ENCODE measurements around the gene ZNF629. TPM values are rescaled to one million over a fixed set of nuclear protein-coding genes. Genes with fewer than 3 reads are reported as not detected.
A peak's percentile ranks its signal among the peaks of the same experiment; 100 is the strongest.

Gene ZNF629
- total RNA-seq, 2 experiments from 2014 or later = 1.0 to 2.5 TPM

DNA sequence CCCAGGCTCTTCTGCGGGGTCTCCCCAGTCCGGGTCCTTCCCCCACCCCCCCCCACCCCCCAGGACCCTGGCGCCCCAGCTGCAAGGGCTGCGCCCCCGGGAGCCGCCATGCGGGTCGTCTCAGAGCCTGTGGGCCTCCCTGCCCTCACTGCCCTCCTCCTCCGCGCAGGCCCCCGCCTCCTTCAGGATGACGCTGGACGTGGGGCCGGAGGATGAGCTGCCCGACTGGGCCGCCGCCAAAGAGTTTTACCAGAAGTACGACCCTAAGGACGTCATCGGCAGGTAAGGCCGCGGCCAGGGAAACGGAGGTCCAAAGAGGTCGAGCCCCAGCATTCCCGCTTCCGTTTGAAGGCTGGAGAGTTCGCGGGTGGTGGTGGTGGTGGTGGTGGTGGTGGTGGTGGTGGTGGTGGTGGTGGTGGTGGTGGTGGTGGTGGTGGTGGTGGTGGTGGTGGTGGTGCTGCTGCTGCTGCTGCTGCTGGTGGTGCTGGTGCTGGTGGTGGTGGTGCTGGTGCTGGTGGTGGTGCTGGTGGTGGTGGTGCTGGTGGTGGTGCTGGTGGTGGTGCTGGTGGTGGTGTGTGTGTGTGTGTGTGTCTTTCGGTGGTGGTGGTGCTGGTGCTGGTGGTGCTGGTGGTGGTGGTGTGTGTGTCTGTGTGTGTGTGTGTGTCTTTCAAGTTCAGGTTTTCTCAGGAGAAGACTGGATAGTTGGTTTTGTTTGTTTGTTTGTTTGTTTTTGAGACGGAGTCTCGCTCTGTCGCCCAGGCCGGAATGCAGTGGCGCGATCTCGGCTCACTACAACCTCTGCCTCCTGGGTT is 38.2 kb downstream of the ZNF629 start:
- CTCF ChIA-PET (ENCODE audit: unreplicated experiment) = interaction anchor here (0.5 to 1.2 kb wide), 2 partner anchors 29 to 193 kb away, joined by 3 to 5 read pairs; no protein-coding TSS in a partner anchor
- Histone ChIP-seq H3K4me2 (ENCODE audit: low read length) (peak overlapping the region; percentile 82), H4K20me1 (ENCODE audit: insufficient read depth, low read length) (0 out of 2 replicates have a peak, but pooled peaks cover 4% of the 10 kb centered on the region), H2AFZ (ENCODE audit: low read length) (no peak overlapping the region), H3K4me3 (ENCODE audit: low read depth, low read length, poor library complexity, severe bottlenecking) (peak overlapping the region; percentile 87), H3K36me3 (ENCODE audit: insufficient read depth, low read length) (peaks cover 46% of the 10 kb centered on the region), H3K9me2 (ENCODE audit: insufficient read depth, low read length) (no peaks in the 10 kb centered on the region), H3K4me1 (ENCODE audit: insufficient read depth, low read length, poor library complexity, severe bottlenecking) (peaks cover 15% of the 10 kb centered on the region), H3K27ac (ENCODE audit: low read depth, low read length, poor library complexity, severe bottlenecking) (no peak overlapping the region), H3K9me3 (ENCODE audit: low read length) (no peaks in the 10 kb centered on the region), H3K79me2 (ENCODE audit: insufficient read depth, low read depth, low read length) (peaks cover 13% of the 10 kb centered on the region)
- POLR2A ChIA-PET = interaction anchor here (0.5 to 1.3 kb wide), 7 partner anchors 11 to 32 kb away, joined by 3 to 6 read pairs (median 3); partner anchors contain the start of gene RNF40
- TF ChIP-seq, protein P1, sequence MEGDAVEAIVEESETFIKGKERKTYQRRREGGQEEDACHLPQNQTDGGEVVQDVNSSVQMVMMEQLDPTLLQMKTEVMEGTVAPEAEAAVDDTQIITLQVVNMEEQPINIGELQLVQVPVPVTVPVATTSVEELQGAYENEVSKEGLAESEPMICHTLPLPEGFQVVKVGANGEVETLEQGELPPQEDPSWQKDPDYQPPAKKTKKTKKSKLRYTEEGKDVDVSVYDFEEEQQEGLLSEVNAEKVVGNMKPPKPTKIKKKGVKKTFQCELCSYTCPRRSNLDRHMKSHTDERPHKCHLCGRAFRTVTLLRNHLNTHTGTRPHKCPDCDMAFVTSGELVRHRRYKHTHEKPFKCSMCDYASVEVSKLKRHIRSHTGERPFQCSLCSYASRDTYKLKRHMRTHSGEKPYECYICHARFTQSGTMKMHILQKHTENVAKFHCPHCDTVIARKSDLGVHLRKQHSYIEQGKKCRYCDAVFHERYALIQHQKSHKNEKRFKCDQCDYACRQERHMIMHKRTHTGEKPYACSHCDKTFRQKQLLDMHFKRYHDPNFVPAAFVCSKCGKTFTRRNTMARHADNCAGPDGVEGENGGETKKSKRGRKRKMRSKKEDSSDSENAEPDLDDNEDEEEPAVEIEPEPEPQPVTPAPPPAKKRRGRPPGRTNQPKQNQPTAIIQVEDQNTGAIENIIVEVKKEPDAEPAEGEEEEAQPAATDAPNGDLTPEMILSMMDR (conservative IDR thresholded peaks at IDR 0.05; ENCODE audit: low read length) = no peak
- no peak for TF ChIP-seq EZH2phosphoT487 (IDR thresholded peaks at IDR 0.05; ENCODE audit: borderline replicate concordance, low read depth, low read length)
- DNase-seq (ENCODE audit: low spot score) = peak; percentile 25
- intact Hi-C loops (cut with micrococcal nuclease; ENCODE audit: unreplicated experiment) = loop anchor here (1.0 to 2.0 kb wide), 3 partner anchors 14 to 65 kb away; partner anchors contain the start of genes CFAP119 and RNF40
- BruUV-seq (replicated peaks) = no TSS peak

DNA sequence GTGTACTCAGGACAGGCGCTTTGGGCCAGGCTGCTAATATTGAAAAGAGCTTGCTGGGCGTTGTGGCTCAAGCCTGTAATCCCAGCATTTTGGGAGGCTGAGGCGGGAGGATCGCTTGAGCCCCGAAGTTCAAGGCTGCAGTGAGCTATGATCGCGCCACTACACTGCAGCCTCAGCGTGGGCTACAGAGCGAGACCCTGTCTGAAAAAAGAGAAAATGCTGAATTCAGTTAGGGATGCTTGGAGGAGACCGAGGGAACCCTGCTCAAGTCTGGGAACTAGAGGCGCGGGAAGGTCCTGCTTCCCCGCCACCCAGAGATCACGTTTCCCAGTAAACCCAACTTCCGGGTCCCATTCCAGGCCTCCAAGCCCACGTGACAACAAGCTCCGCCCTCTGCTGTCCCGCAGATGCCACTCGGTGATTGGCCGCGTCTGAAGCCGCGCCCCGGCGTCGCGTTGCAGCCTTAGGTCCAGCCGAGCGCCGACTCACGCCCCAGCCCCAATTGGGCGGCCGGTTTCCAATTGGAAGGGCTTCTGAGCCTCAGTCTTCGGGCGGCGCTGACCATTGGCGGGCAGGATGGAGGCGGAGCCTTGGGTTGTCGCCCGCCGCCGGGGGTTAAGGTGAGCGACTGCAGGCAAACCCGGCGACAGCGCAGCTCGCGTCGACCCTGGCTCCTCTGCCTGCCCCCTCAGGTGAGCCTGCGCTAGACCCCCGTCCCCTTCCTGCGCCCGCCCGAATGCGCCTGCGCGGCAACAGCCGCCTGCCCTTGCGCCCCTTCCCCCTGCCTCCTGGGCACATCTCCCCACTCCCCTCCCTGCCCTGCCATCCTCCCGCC is 39.0 kb downstream of the ZNF629 start, which contains the start of gene PHKG2:
TSS of gene PHKG2 (plus strand) at position 627 of the 835 bp plus-strand sequence. CDS start 396 bp downstream, outside the sequence.
- Histone ChIP-seq H3K4me3 (ENCODE audit: low read depth, low read length, poor library complexity, severe bottlenecking) (peak within 1 kb of the TSS; percentile 87), H2AFZ (ENCODE audit: low read length) (peak within 1 kb of the TSS; percentile 76), H3K4me1 (ENCODE audit: insufficient read depth, low read length, poor library complexity, severe bottlenecking) (peaks cover 15% of the 10 kb centered on the region), H3K9me2 (ENCODE audit: insufficient read depth, low read length) (no peaks in the 10 kb centered on the region), H3K9me3 (ENCODE audit: low read length) (no peaks in the 10 kb centered on the region), H3K4me2 (ENCODE audit: low read length) (peak within 1 kb of the TSS; percentile 82), H3K79me2 (ENCODE audit: insufficient read depth, low read depth, low read length) (peaks cover 13% of the 10 kb centered on the region), H3K27ac (ENCODE audit: low read depth, low read length, poor library complexity, severe bottlenecking) (peak within 1 kb of the TSS; percentile 40), H3K36me3 (ENCODE audit: insufficient read depth, low read length) (peaks cover 44% of the 10 kb centered on the region), H4K20me1 (ENCODE audit: insufficient read depth, low read length) (0 out of 2 replicates have a peak, but pooled peaks cover 4% of the 10 kb centered on the region)
- intact Hi-C loops (cut with micrococcal nuclease; ENCODE audit: unreplicated experiment) = loop anchor here (1.0 to 2.0 kb wide), 3 partner anchors 15 to 66 kb away; partner anchors contain the start of genes CFAP119 and RNF40
- no TSS peak for BruUV-seq (replicated peaks)
- ChIA-PET POLR2A (interaction anchor here (0.5 to 1.5 kb wide), 13 partner anchors 11 to 69 kb away, joined by 3 to 6 read pairs (median 3); partner anchors contain the start of gene RNF40), CTCF (ENCODE audit: unreplicated experiment) (interaction anchor here (1.2 to 1.5 kb wide), 2 partner anchors 51 to 194 kb away, joined by 3 to 4 read pairs; no protein-coding TSS in a partner anchor)
- TF ChIP-seq EZH2phosphoT487 (IDR thresholded peaks at IDR 0.05; ENCODE audit: borderline replicate concordance, low read depth, low read length) = no peak
- TF ChIP-seq, protein P1 (conservative IDR thresholded peaks at IDR 0.05; ENCODE audit: low read length) = no peak
- DNase-seq (ENCODE audit: low spot score) = peak; percentile 99

Data from OCI-LY7 (cell line).